GM21390 (cell line): ENCODE measurements around the gene ZBTB45.
A peak's percentile ranks its signal among the peaks of the same experiment; 100 is the strongest.

Experiments
- ATAC-seq: cut with Tn5 transposase; IDR thresholded peaks from one replicate; pipeline ENCODE4 v1.9.1; 2021; ENCODE audit not compliant: unreplicated experiment

Gene ZBTB45

DNA sequence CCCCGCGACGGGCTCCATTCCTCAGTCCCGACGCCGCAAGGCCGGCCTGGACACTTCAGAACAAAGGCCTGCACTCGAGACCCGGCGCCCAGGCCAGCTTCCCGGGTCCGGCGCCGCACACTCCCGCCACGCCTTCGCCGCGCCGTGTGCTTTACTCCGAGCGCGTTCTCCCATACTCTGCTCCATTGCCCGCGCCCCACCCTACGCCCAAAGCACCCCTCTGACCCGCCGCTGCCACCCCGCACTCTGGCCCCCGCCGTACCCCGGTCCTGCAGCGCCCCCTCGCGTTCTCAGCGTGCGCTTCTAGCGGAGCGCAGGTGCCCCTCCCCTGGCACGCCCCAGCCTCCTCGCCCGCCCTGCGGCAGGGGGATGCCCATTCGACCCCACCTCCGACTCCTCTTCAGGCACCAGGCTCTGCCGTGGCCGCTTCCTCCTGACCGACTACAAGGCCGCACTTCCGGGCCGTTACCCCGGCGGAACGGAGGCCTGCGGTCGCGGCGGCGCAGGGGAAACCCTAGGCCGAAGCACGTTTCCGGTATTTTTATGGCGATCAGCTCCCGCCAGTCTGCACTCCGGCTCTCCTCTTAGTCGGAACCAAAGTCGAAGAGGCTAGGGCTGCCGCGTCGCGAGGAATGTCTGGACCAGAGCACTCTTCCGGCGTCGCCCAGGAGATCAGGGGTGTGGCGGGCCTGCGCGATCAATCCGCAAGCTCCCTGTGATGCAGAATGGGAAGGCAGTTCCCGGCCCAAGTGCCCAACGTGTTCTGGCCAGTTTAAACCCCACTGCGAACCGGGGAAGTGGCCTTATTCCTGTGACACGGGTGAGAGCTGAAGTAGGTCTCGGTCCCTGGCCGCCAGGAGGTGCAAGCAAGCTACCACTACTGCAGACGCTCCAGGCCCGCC is at the start of gene ZBTB45:
Gene ZBTB45, minus strand, starts transcription at position 456 of the 902 bp plus-strand sequence. CDS start 2,137 bp downstream, outside the sequence.
- ATAC-seq, result peak; percentile 68

DNA sequence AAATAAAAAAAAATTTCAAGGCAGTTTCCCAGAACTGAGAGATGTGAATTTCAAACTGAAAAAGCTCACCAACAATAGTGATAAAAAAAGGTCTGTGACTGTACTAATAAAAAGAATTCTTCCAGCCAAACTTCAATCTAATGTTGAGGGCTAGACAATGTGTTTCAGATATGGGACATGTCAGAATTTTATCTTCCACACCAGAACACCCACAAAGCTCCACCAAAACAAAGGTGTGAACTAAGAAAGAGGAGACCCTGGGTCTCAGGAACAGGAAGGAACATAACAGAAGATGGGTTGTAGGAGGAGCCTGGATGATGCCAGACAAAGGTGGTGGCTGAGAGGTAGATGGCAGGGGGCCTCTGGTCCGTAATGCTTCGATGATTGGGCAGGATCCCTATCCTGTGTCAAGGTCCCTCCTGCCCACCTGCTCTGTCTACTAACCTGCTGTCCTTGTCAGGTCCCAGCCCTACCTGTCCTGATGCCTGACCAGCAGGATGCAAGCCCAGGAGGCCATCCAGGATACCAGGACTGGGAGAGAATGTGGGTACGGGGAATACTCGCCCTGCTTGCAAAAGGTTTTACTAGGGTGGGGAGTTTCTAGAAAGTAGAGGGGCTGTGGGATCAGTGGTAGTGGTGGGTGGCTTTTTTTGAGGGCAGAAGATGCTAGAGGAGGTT is 49.0 kb upstream of the ZBTB45 start:
- no peak for ATAC-seq

DNA sequence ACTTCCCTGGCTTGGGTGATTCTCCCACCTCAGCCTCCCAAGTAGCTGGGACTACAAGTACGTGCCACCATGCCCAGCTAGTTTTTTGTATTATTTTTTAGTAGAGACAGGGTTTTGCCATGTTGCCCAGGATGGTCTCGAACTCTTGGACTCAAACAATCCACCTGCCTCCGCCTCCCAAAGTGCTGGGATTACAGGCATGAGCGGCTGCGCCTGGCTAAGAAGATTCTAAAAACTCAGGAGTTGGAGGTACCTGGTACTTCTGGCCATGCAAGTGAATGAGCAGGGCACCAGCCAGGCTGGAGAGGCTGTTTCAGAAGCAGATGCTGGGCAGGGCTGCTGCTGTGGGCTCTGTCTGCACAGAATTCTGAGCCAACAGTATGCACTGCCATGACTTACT is 47.4 kb upstream of the ZBTB45 start:
- ATAC-seq, result no peak

- ATAC-seq, result no peak
These were observed 44.2 kb upstream of the ZBTB45 start for GRCh38 chr19:58563823-58564222.

GRCh38 chr19:58563034-58563573 is 43.5 kb upstream of the ZBTB45 start:
- ATAC-seq, result no peak

GRCh38 chr19:58562122-58563033 is 42.8 kb upstream of the ZBTB45 start:
- no peak for ATAC-seq

GRCh38 chr19:58561373-58562121 is 41.9 kb upstream of the ZBTB45 start:
- ATAC-seq, result no peak

- ATAC-seq, result no peak
These were observed 41.3 kb upstream of the ZBTB45 start for GRCh38 chr19:58560921-58561320.

DNA sequence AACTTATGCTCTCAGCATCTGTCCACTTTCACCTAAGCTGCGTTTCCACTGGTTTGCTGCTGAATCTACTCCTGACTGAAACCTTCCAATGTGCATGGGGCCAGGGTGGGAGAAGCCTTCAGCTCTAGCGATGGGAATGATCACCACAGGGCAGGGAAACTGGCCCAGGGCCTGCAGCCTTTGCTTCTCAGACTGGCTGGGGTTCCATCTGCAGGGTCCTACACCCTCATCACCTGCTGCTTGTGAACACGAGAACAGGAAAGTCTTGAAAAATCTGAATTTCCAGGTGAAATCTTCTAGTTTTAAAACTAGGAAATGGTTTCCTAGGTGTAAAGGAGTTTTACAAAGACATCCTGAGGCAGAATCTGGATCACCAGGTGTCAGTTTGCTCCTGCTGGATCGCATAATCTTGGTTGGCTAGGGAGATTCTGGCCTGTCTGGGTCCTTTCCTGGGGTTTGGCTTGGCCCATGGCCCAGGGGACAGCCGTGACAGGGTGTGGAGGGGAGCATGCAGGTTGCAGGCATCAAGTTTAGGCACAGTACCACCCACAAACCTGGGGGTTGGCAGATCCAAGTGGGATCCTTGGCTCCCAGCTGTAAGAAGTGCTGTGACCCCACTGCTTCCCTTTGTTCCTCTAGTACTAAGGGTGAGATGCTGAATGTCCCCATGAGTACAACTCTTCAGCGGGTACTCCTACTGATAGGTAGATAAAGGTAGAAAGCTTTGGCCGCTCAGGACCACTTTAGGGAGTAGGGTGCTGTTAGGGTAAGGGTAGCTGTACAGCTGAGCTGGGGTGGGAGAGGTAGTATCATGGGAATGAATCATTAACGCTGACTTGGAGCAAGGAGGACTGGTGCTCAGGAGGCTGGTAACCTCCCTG is 40.6 kb upstream of the ZBTB45 start:
- ATAC-seq, result no peak

GRCh38 chr19:58559275-58560006 is 39.8 kb upstream of the ZBTB45 start:
- no peak for ATAC-seq

GRCh38 chr19:58558623-58559274 is 39.1 kb upstream of the ZBTB45 start:
- ATAC-seq, result peak; percentile 51

GRCh38 chr19:58558066-58558622 is 38.5 kb upstream of the ZBTB45 start, which contains the start of gene UBE2M:
Gene UBE2M (minus strand): TSS chr19:58558611. CDS start chr19:58558381, 230 bp downstream.
- ATAC-seq, result no peak

DNA sequence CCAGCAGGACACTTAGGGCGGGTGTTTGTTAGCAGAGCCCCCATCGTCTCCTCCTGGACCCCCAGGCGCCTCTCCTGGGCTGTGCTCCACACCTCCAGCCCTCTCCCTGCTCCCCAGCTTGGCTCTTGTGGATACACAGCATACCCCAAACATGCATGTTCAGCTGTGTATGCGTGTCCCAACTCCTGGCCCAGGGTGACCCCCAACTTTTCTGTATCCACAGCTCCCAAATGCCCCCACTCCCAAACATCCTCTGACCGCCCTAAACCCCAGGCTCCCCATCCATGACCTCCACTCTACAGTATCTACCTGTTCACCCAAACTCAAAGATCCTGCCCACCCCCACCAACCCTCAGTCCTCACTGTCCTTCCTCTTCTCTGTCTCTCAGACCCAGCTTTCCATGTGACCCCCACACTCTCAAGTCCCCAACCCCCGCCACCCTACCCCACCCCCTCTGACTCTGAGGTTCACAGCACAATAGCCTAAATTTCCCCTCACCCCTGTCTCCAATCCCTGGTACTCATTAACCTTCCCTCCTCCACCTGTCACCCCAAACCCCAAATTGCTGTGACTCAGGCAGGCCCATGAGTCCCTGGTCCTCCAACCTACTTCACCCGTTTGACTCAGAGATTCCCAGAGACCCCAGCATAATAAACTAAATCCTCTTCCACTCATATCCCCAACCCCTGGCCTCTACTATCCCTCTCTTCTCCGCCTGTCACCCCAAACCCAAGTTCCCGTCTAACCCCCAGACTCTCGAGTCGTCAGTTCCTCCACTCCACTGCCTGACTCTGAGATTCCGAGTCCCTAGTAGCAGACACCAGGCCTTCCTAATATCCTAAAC is 37.8 kb upstream of the ZBTB45 start:
- ATAC-seq, result no peak

DNA sequence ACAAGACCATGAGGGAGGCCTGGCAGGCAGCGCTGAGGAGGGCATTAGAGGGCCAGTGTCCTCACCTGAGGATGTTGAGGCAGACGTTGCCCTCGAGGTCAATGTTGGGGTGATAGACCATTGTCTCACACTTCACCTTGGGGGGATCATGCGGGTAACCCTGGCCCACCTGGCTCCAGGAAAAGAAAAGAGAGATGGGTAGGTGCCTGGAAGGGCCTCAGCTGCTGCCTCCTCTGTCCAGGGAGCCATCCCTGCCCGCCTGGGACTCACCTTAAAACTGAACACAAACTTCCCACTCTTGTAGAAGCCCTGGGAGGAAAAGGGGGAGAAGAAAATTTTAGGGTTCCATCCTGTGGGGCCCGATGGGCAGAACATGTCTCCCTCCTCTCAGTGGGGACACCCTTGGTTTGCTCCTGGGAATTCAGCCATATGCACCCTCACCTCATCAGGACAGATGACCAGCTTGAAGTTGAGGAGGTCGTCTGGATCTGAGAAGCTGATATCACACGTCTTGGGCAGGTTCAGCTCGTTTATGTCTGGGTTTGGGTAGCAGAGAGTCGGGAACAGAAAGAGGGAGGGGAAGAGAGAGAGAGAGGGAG is 37.1 kb upstream of the ZBTB45 start:
- ATAC-seq, result no peak

- ATAC-seq, result no peak
These were observed 36.5 kb upstream of the ZBTB45 start for GRCh38 chr19:58555920-58556621.
